ENCODE data around the gene BLOC1S1. TPM values are rescaled to one million over a fixed set of nuclear protein-coding genes. Genes with fewer than 3 reads are reported as not detected.
A peak's percentile ranks its signal among the peaks of the same experiment; 100 is the strongest.

The BLOC1S1 gene
- total and polyA plus RNA-seq, 12 donors = 68.3 to 515 (median 105) TPM

- TF ChIP-seq CTCF (IDR thresholded peaks at IDR 0.05) = no peak
- Histone ChIP-seq H3K27me3 (no peaks in the 10 kb centered on the region), H3K27ac (no peak overlapping the region), H3K4me3 (no peak overlapping the region), H3K36me3 (peaks cover 0 to 82% (median 38%) of the 10 kb centered on the region in 9 donors), H3K9me3 (no peaks in the 10 kb centered on the region), H3K4me1 (no peaks in the 10 kb centered on the region)
- 87 to 90% methylated on average over 16 of the region's 16 CpGs for WGBS, 2 donors
- DNase-seq (no peak), ATAC-seq (no peak)
- intact Hi-C loops (cut with DNase I) = no loop called here
Measured at GRCh38 chr12:55688716-55689655, 26.9 kb upstream of the BLOC1S1 start.

- Histone ChIP-seq H3K4me3 (no peak overlapping the region), H3K4me1 (no peaks in the 10 kb centered on the region), H3K9me3 (no peaks in the 10 kb centered on the region), H3K36me3 (peaks cover 0 to 87% (median 40%) of the 10 kb centered on the region in 9 donors), H3K27me3 (no peaks in the 10 kb centered on the region), H3K27ac (no peak overlapping the region)
- 94 to 95% methylated on average over 12 of the region's 12 CpGs for WGBS, 2 donors
- intact Hi-C loops (cut with DNase I) = no loop called here
- ATAC-seq (peak in 1 of 8 donors; percentile 8), DNase-seq (no peak)
- no peak for TF ChIP-seq CTCF (IDR thresholded peaks at IDR 0.05)
Measured at GRCh38 chr12:55692631-55693322, 23.1 kb upstream of the BLOC1S1 start.

GRCh38 chr12:55693323-55694187 is 22.3 kb upstream of the BLOC1S1 start:
- Histone ChIP-seq H3K4me3 (no peak overlapping the region), H3K36me3 (peaks cover 0 to 87% (median 38%) of the 10 kb centered on the region in 9 donors), H3K27me3 (no peaks in the 10 kb centered on the region), H3K9me3 (no peaks in the 10 kb centered on the region), H3K4me1 (no peaks in the 10 kb centered on the region), H3K27ac (no peak overlapping the region)
- DNase-seq = no peak
- 94% methylated on average over 7 of the region's 7 CpGs for WGBS, 2 donors
- intact Hi-C loops (cut with DNase I) = no loop called here
- no peak for TF ChIP-seq CTCF (IDR thresholded peaks at IDR 0.05)
- peak in 1 of 8 donors; percentile 5 for ATAC-seq

- no peaks in the 10 kb centered on the region for H3K9me3 ChIP-seq
- no peak for TF ChIP-seq CTCF (IDR thresholded peaks at IDR 0.05)
- H3K27ac ChIP-seq = no peak overlapping the region
- intact Hi-C loops (cut with DNase I) = no loop called here
- no peaks in the 10 kb centered on the region for H3K27me3 ChIP-seq
- ATAC-seq (peak in 2 of 8 donors; percentile 8 to 23), DNase-seq (no peak)
- no peak overlapping the region for H3K4me3 ChIP-seq
- WGBS, 2 donors = 95 to 96% methylated on average over 7 of the region's 7 CpGs
- H3K4me1 ChIP-seq = peaks cover 0 to 3% (median 0%) of the 10 kb centered on the region in 9 donors
- peaks cover 0 to 83% (median 34%) of the 10 kb centered on the region in 9 donors for H3K36me3 ChIP-seq
Measured at GRCh38 chr12:55694188-55694515, 21.7 kb upstream of the BLOC1S1 start.
